ENCODE data around the gene PER2. TPM values are rescaled to one million over a fixed set of nuclear protein-coding genes. Genes with fewer than 3 reads are reported as not detected.
"Not testable (repeated sequence)": the region's sequence is repeated elsewhere in the genome, so short reads cannot be mapped to it uniquely, and the experiment has no call there.

Gene PER2, protein sequence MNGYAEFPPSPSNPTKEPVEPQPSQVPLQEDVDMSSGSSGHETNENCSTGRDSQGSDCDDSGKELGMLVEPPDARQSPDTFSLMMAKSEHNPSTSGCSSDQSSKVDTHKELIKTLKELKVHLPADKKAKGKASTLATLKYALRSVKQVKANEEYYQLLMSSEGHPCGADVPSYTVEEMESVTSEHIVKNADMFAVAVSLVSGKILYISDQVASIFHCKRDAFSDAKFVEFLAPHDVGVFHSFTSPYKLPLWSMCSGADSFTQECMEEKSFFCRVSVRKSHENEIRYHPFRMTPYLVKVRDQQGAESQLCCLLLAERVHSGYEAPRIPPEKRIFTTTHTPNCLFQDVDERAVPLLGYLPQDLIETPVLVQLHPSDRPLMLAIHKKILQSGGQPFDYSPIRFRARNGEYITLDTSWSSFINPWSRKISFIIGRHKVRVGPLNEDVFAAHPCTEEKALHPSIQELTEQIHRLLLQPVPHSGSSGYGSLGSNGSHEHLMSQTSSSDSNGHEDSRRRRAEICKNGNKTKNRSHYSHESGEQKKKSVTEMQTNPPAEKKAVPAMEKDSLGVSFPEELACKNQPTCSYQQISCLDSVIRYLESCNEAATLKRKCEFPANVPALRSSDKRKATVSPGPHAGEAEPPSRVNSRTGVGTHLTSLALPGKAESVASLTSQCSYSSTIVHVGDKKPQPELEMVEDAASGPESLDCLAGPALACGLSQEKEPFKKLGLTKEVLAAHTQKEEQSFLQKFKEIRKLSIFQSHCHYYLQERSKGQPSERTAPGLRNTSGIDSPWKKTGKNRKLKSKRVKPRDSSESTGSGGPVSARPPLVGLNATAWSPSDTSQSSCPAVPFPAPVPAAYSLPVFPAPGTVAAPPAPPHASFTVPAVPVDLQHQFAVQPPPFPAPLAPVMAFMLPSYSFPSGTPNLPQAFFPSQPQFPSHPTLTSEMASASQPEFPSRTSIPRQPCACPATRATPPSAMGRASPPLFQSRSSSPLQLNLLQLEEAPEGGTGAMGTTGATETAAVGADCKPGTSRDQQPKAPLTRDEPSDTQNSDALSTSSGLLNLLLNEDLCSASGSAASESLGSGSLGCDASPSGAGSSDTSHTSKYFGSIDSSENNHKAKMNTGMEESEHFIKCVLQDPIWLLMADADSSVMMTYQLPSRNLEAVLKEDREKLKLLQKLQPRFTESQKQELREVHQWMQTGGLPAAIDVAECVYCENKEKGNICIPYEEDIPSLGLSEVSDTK (N-terminal part only)
- 10 to 100 TPM in 1 of 4 donors, 1 to 10 TPM in 3; 2.2 to 16.5 (median 4.1) TPM for polyA plus RNA-seq
- long read RNA-seq, donor 1, result 0 reads
- long read RNA-seq, donor 2, result 0 reads
- long read RNA-seq, donor 3, result 0 reads
- long read RNA-seq, donor 4, result 0 reads
- long read RNA-seq, donor 5, result 0 reads
- long read RNA-seq, donor 6, result 0 reads
- long read RNA-seq, donor 7, result 0 reads
- long read RNA-seq, donor 8, result 0 reads
- long read RNA-seq, donor 9, result 0 reads
- long read RNA-seq, donor 10, result 0 reads

DNA sequence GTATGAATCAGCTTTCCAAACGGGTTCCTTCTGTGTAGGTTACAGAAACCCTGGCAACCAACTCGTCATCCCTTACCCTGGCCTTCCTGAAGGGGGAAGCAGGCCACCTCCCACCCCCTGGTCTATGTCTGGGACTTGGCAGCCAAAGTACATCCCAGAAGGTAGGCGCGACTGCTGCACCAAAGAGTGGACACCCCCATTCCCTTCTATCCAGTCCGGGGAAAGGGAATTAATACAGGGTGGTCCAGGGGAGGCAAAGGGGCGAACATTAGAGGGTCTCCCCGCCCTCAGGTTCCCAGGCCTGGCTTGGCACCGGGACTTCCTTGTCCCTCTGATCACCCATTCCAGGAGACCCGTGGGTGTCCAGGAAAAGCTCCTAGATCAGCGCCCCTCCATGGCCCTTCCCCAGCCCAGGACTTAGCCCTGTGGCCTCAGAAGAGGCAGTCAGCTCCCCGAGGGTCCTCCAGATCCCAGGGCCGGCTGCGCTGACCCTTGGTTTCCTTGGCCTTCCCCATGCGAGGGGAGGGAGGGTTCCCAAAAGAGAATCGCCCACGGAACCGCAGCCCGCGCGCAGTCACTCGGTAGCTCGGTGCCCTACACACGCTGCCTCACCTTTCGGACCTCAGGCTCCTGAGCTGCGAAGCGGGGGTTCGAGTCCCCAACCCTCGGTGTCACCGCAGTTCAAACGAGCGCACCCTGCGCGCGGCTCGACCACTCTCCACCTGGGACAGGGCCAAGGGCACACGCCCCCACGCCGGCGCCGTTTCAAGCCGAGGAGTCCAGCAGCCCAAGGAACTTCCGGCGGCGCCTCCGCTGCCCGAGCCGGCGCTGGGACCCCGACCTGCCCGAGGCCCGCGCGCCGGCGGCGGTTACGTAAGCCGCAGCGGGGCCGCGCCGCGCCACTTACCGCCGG, at the start of gene PER2:
Gene PER2 (minus strand): TSS at position 874 of the 913 bp plus-strand sequence. CDS start 10,674 bp downstream, outside the sequence.
- H3K27ac ChIP-seq (ENCODE audit: low read depth in 1 of 3, low read length in 2 of 3), result peak within 1 kb of the TSS; percentile 84 to 94 (median 91)
- peak within 1 kb of the TSS; percentile 63 to 92 (median 88) for H3K4me3 ChIP-seq (ENCODE audit: low read depth in 1 of 3, low read length in 3 of 3)
- WGBS, 3 donors, result 0 to 2% (median 1%) methylated on average over 34 to 65 of the region's 65 CpGs
- peaks cover 0 to 23% (median 0%) of the 10 kb centered on the region in 3 donors for H3K36me3 ChIP-seq (ENCODE audit: control insufficient read depth in 3 of 3, insufficient read depth in 2 of 3, low read depth in 1 of 3, low read length in 3 of 3)
- no peaks in the 10 kb centered on the region for H3K27me3 ChIP-seq (ENCODE audit: control insufficient read depth in 3 of 3, insufficient read depth in 3 of 3, low read length in 3 of 3)
- DNase-seq, result peak; percentile 67 to 92
- FAIRE-seq, result no peak
- peaks cover 8 to 66% (median 33%) of the 10 kb centered on the region in 3 donors for H3K4me1 ChIP-seq (ENCODE audit: control insufficient read depth in 3 of 3, insufficient read depth in 2 of 3, low read depth in 1 of 3, low read length in 2 of 3)
- H3K9me3 ChIP-seq (ENCODE audit: control insufficient read depth in 2 of 2, insufficient read depth in 1 of 2, low read depth in 1 of 2, low read length in 1 of 2), result no peaks in the 10 kb centered on the region

DNA sequence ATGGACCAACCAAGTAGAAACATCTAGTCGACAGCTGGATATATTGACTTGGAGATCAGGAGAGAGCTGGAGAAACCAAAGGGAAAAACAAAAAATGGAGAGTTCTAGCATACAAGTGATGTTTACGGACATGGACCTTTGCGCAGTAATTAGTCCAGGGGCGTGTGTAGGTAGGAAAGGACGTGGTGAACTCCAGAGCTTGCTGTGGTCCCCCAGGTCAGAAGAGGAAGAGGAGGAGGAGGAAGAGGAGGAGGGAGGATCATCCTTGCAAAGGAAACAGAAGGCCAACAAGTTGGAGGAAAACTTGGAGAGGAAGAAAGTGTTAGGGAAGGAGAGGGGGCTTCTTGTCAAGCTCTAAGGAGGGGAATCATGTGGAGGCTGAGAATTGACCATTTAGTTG, 49.4 kb upstream of the PER2 start:
- DNase-seq, result no peak
- peaks cover 0 to 30% (median 2%) of the 10 kb centered on the region in 3 donors for H3K36me3 ChIP-seq (ENCODE audit: control insufficient read depth in 3 of 3, insufficient read depth in 2 of 3, low read depth in 1 of 3, low read length in 3 of 3)
- no peak overlapping the region for H3K27ac ChIP-seq (ENCODE audit: low read depth in 1 of 3, low read length in 2 of 3)
- no peaks in the 10 kb centered on the region for H3K27me3 ChIP-seq (ENCODE audit: control insufficient read depth in 3 of 3, insufficient read depth in 3 of 3, low read length in 3 of 3)
- H3K4me3 ChIP-seq (ENCODE audit: low read depth in 1 of 3, low read length in 3 of 3), result no peak overlapping the region
- no peaks in the 10 kb centered on the region for H3K9me3 ChIP-seq (ENCODE audit: control insufficient read depth in 2 of 2, insufficient read depth in 1 of 2, low read depth in 1 of 2, low read length in 1 of 2)
- no peaks in the 10 kb centered on the region for H3K4me1 ChIP-seq (ENCODE audit: control insufficient read depth in 3 of 3, insufficient read depth in 2 of 3, low read depth in 1 of 3, low read length in 2 of 3)
- WGBS, 3 donors, result 84 to 90% (median 87%) methylated on average over 5 of the region's 5 CpGs
- no peak for FAIRE-seq

DNA sequence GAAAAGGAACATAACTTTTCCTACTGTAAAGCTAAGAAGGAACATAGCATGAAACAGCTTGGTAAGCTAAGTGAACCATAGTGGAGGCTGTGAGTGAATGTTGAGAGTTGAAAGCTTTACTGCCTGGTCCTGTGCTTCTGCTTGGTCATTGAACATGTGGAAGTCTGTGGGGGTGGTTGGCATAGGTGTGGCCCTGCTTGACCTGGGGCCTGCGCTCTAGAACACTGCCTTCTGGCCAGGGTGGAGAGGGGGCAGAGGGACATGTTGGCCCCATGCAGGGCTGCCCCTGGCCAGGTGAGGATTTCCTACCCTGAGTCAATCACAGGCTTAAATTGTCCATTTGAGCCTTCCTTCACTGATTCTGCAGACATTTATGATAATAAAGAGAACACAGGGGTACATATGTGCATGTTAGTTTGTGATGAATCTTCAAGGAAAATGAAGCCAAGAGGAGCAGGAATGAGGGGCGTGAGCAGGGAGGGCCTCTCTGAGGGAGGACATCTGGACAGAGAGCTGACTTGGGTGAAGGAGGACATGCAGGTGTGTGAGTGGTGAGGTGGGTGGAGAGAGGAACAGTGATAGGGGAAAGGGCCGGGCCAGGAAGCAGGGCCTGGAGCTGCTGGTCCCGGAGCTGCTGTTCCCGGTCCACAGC, 48.5 kb upstream of the PER2 start:
- no peak overlapping the region for H3K27ac ChIP-seq (ENCODE audit: low read depth in 1 of 3, low read length in 2 of 3)
- H3K4me3 ChIP-seq (ENCODE audit: low read depth in 1 of 3, low read length in 3 of 3), result no peak overlapping the region
- H3K9me3 ChIP-seq (ENCODE audit: control insufficient read depth in 2 of 2, insufficient read depth in 1 of 2, low read depth in 1 of 2, low read length in 1 of 2), result no peaks in the 10 kb centered on the region
- DNase-seq (no peak), FAIRE-seq (no peak)
- 85 to 90% (median 90%) methylated on average over 5 of the region's 5 CpGs for WGBS, 3 donors
- no peaks in the 10 kb centered on the region for H3K27me3 ChIP-seq (ENCODE audit: control insufficient read depth in 3 of 3, insufficient read depth in 3 of 3, low read length in 3 of 3)
- H3K4me1 ChIP-seq (ENCODE audit: control insufficient read depth in 3 of 3, insufficient read depth in 2 of 3, low read depth in 1 of 3, low read length in 2 of 3), result no peaks in the 10 kb centered on the region
- peaks cover 0 to 33% (median 2%) of the 10 kb centered on the region in 3 donors for H3K36me3 ChIP-seq (ENCODE audit: control insufficient read depth in 3 of 3, insufficient read depth in 2 of 3, low read depth in 1 of 3, low read length in 3 of 3)

DNA sequence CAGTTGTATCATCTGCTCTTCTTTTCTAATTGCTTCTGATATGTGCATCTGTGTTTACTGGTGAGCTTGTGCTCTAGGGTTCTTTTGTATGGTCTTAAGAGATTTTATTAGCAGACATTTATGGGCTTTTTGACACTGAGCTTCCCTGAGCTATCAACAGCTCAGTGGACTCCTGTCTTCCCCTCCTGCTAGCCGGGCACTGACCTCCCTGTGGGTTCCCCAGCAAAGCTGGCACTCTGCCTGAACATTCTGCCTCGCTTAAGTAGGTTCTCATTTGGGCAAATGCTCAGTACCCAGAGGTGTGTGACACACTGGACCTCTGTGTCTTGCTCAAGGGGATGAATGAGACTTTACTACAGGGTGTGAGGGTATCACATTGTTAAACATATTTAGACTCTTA, 47.7 kb upstream of the PER2 start:
- Histone ChIP-seq H3K27me3 (ENCODE audit: control insufficient read depth in 3 of 3, insufficient read depth in 3 of 3, low read length in 3 of 3) (no peaks in the 10 kb centered on the region), H3K27ac (ENCODE audit: low read depth in 1 of 3, low read length in 2 of 3) (no peak overlapping the region), H3K4me1 (ENCODE audit: control insufficient read depth in 3 of 3, insufficient read depth in 2 of 3, low read depth in 1 of 3, low read length in 2 of 3) (no peaks in the 10 kb centered on the region), H3K9me3 (ENCODE audit: control insufficient read depth in 2 of 2, insufficient read depth in 1 of 2, low read depth in 1 of 2, low read length in 1 of 2) (no peaks in the 10 kb centered on the region), H3K36me3 (ENCODE audit: control insufficient read depth in 3 of 3, insufficient read depth in 2 of 3, low read depth in 1 of 3, low read length in 3 of 3) (peaks cover 0 to 34% (median 0%) of the 10 kb centered on the region in 3 donors), H3K4me3 (ENCODE audit: low read depth in 1 of 3, low read length in 3 of 3) (no peak overlapping the region)
- FAIRE-seq, result no peak
- DNase-seq, result no peak
- 60 to 81% (median 74%) methylated on average over 2 of the region's 2 CpGs for WGBS, 3 donors

DNA sequence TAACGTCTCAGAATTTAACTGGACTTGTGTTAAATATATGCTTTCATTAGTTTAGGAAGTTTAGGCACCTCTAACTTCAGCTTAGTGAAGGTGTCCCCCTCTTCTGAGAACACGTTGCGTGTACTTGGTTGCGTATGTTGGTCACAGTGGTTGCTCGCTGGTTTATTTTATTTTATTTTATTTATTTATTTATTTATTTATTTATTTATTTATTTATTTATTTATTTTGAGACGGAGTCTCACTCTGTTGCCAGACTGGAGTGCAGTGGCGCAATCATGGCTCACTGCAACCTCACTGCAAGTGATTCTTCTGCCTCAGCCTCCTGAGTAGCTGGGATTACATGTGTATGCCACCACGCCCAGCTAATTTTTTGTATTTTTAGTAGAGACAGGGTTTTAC, 47.2 kb upstream of the PER2 start:
- H3K4me3 ChIP-seq (ENCODE audit: low read depth in 1 of 3, low read length in 3 of 3); H3K9me3 ChIP-seq (ENCODE audit: control insufficient read depth in 2 of 2, insufficient read depth in 1 of 2, low read depth in 1 of 2, low read length in 1 of 2); H3K27me3 ChIP-seq (ENCODE audit: control insufficient read depth in 3 of 3, insufficient read depth in 3 of 3, low read length in 3 of 3); FAIRE-seq; H3K27ac ChIP-seq (ENCODE audit: low read depth in 1 of 3, low read length in 2 of 3); DNase-seq; H3K4me1 ChIP-seq (ENCODE audit: control insufficient read depth in 3 of 3, insufficient read depth in 2 of 3, low read depth in 1 of 3, low read length in 2 of 3): not testable (repeated sequence)
- WGBS, 3 donors, result 95 to 96% (median 95%) methylated on average over 8 of the region's 8 CpGs
- H3K36me3 ChIP-seq (ENCODE audit: control insufficient read depth in 3 of 3, insufficient read depth in 2 of 3, low read depth in 1 of 3, low read length in 3 of 3), result peaks cover 0 to 34% (median 0%) of the 10 kb centered on the region in 3 donors

DNA sequence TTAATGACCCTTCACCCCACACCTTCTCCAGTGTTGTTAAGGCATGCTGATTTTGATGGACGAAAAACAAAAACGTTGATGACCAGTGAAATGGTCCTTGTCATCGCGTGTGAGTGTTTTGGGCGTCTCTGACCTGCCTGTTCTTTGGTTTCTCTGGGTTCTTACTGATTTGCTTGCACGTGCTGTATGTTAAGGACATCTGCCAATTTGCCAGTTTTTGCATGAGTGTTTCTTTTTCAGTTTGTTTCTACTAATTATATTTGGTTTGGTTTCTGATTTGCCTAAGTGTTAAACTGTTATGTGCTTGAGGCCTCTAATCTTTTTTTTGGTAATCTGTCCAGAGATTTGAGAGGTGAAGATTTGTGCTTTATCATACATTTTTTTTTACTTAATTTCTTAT, 46.5 kb upstream of the PER2 start:
- FAIRE-seq (no peak), DNase-seq (no peak)

DNA sequence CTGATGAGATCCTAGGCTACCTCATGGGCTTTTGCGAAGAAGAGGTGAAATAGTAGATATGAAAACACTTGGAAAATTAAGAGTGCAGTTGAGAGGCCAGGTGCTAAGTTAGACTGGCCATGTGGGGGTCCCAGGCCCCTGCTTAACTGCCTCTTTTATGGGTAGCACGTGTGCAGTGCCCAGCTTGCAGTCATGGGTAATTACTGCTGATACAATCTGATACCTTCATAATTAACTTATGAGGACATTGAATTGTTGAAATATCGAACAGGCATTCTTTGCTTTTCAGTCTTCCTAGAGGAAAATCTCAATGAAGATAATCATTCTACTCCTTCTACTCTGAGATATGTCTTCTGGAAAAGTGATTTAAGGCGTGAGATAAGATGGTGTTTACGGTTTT, 43.5 kb upstream of the PER2 start:
- DNase-seq (no peak), FAIRE-seq (no peak)
- no peaks in the 10 kb centered on the region for H3K4me1 ChIP-seq (ENCODE audit: control insufficient read depth in 3 of 3, insufficient read depth in 2 of 3, low read depth in 1 of 3, low read length in 2 of 3)
- 72 to 83% (median 80%) methylated on average over 5 of the region's 5 CpGs for WGBS, 3 donors
- H3K27ac ChIP-seq (ENCODE audit: low read depth in 1 of 3, low read length in 2 of 3), result no peak overlapping the region
- no peaks in the 10 kb centered on the region for H3K27me3 ChIP-seq (ENCODE audit: control insufficient read depth in 3 of 3, insufficient read depth in 3 of 3, low read length in 3 of 3)
- no peak overlapping the region for H3K4me3 ChIP-seq (ENCODE audit: low read depth in 1 of 3, low read length in 3 of 3)
- H3K36me3 ChIP-seq (ENCODE audit: control insufficient read depth in 3 of 3, insufficient read depth in 2 of 3, low read depth in 1 of 3, low read length in 3 of 3), result peaks cover 0 to 36% (median 0%) of the 10 kb centered on the region in 3 donors
- peaks cover 0 to 2% of the 10 kb centered on the region in 2 donors for H3K9me3 ChIP-seq (ENCODE audit: control insufficient read depth in 2 of 2, insufficient read depth in 1 of 2, low read depth in 1 of 2, low read length in 1 of 2)

More for the DNA sequence above, 46.5 kb upstream of the PER2 start:
- Histone ChIP-seq H3K27ac (ENCODE audit: low read depth in 1 of 3, low read length in 2 of 3) (no peak overlapping the region), H3K36me3 (ENCODE audit: control insufficient read depth in 3 of 3, insufficient read depth in 2 of 3, low read depth in 1 of 3, low read length in 3 of 3) (peaks cover 0 to 38% (median 0%) of the 10 kb centered on the region in 3 donors), H3K4me1 (ENCODE audit: control insufficient read depth in 3 of 3, insufficient read depth in 2 of 3, low read depth in 1 of 3, low read length in 2 of 3) (no peaks in the 10 kb centered on the region), H3K4me3 (ENCODE audit: low read depth in 1 of 3, low read length in 3 of 3) (no peak overlapping the region), H3K9me3 (ENCODE audit: control insufficient read depth in 2 of 2, insufficient read depth in 1 of 2, low read depth in 1 of 2, low read length in 1 of 2) (no peaks in the 10 kb centered on the region), H3K27me3 (ENCODE audit: control insufficient read depth in 3 of 3, insufficient read depth in 3 of 3, low read length in 3 of 3) (no peaks in the 10 kb centered on the region)
- WGBS, 3 donors, result 88 to 92% (median 90%) methylated on average over 6 of the region's 6 CpGs

Measured in small intestine (tissue), 16 donors.